ENCODE measurements around the gene GAL3ST2. TPM values are rescaled to one million over a fixed set of nuclear protein-coding genes. Genes with fewer than 3 reads are reported as not detected.
A peak's percentile ranks its signal among the peaks of the same experiment; 100 is the strongest.

Gene GAL3ST2
- total and polyA plus RNA-seq, 5 donors = 0.09 to 0.29 (median 0.23) TPM; not detected in 2

DNA sequence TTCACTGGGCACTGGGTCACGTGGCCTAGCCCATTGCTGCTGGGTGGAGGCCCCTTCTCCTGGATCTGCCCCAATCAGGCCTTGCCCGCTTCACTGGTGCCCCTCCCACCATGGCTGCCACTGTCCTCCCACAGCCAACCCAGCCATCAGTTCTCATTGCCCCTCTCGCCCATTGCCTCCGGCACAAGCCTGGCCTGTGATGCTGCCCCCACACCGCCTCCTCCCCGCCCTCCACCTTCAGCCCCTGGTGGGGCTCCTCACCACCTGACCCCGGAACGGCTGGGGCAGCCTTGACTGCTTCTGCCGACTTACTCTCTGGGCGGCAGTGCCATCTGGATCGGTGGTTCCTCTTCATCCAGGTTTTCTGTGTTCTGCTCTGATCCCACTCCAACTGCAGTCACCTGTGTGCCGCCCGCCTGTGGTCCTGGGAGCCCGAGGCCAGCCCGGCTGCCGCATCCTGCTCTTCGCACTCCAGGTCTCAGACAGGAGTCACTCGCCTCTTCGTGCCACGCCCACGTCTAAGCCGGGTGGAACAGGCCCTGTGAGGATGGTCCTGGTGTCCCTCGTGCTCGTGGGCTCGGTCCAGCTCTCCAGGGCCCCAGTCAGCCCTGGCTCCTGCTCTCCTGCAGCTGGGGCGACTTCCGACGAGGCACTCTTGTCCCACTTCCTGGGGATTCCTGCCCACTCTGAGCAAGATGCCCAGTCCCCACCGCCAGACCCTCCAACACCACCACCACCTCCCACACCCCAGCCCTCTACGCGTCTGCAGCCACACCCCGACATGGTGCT is 28.0 kb upstream of the GAL3ST2 start:
- Histone ChIP-seq H3K27ac (ENCODE audit: low read length) (no peak overlapping the region), H3K4me3 (ENCODE audit: low read length) (no peak overlapping the region), H3K9me3 (ENCODE audit: control insufficient read depth, low read length) (no peaks in the 10 kb centered on the region), H3K27me3 (ENCODE audit: control insufficient read depth, insufficient read depth) (no peaks in the 10 kb centered on the region), H3K4me1 (ENCODE audit: control insufficient read depth, insufficient read depth, low read length) (no peaks in the 10 kb centered on the region)
- DNase-seq (peak in 1 of 3 donors; percentile 35), ATAC-seq (no peak)
- 90% methylated on average over 32 of the region's 32 CpGs for WGBS
- intact Hi-C loops (cut with DNase I) = no loop called here

DNA sequence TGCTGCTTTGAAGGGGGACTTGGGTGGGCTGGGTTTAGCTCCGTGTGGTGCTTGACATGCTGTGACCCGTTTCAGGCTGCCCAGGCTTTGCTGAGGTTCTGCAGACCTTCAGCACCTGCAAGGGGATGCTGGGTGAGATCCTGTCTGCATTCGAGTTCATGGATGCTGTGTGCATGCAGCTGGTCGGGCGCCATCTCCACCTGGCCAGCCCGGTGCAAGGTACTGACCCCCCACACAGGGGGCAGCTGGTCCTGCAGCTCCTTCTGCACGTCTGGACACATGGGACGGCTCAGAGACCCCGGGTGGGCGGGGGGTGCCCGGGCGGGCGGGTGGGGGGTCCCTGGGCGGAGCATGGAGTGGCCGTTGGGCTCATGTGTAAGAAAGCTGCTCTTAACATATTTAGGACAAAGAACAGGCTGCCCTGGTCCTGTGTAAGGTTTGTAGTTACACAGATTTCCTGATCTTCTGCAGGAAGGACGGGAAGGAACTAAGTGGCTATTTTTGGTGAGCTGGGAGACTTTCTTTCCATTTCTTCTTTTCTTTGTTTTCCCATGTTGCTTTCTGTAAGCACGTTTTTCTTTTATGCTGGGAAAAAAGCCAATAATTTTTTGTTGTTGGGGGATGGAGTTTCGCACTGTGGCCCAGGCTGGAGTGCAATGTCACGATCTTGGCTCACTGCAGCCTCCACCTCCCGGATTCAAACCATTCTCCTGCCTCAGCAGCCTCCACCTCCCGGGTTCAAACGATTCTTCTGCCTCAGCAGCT is 26.4 kb upstream of the GAL3ST2 start:
- ATAC-seq = no peak
- no peak overlapping the region for H3K4me3 ChIP-seq (ENCODE audit: low read length)
- no peak overlapping the region for H3K27ac ChIP-seq (ENCODE audit: low read length)
- H3K27me3 ChIP-seq (ENCODE audit: control insufficient read depth, insufficient read depth) = no peaks in the 10 kb centered on the region
- intact Hi-C loops (cut with DNase I) = no loop called here
- no peaks in the 10 kb centered on the region for H3K4me1 ChIP-seq (ENCODE audit: control insufficient read depth, insufficient read depth, low read length)
- peak in 1 of 3 donors; percentile 31 for DNase-seq
- 59% methylated on average over 22 of the region's 22 CpGs for WGBS
- no peaks in the 10 kb centered on the region for H3K9me3 ChIP-seq (ENCODE audit: control insufficient read depth, low read length)

DNA sequence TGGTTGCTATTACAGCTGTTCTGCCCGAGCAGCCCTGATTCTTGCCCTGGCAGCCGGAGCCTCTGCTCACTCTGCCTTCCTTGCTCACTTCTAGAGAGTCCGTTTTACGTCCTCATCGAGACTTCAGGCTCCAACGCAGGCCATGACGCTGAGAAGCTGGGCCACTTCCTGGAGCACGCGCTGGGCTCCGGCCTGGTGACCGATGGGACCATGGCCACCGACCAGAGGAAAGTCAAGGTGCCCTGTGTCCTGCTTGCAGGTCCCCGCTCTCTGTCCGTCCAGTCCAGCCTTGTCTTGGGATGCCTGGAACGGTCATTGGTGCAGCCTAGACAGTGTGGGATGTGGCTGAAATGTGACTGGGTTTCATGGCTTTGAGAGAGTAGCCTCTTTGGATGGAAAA is 25.5 kb upstream of the GAL3ST2 start:
- H3K27ac ChIP-seq (ENCODE audit: low read length) = no peak overlapping the region
- ATAC-seq (no peak), DNase-seq (peak in 2 of 3 donors; percentile 20 to 44)
- intact Hi-C loops (cut with DNase I) = no loop called here
- no peaks in the 10 kb centered on the region for H3K9me3 ChIP-seq (ENCODE audit: control insufficient read depth, low read length)
- no peaks in the 10 kb centered on the region for H3K27me3 ChIP-seq (ENCODE audit: control insufficient read depth, insufficient read depth)
- no peak overlapping the region for H3K4me3 ChIP-seq (ENCODE audit: low read length)
- WGBS = 86% methylated on average over 15 of the region's 15 CpGs
- H3K4me1 ChIP-seq (ENCODE audit: control insufficient read depth, insufficient read depth, low read length) = no peaks in the 10 kb centered on the region

DNA sequence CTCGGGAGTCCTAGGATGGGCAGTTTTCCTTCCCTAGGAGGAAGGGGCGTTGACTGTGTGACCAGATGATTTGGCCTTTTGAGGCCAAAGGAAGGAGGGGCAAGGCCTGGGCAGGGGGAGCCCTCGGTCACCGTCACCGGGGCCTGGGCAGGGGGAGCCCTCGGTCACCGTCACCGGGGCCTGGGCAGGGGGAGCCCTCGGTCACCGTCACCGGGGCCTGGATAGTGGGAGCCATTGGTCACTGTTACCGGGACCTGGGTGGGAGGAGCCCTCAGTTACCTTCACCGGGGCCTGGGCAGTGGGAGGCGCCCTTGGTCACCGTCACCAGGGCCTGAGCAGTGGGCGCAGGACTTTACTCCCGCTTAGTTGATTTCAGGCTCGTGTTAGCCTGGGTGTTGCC is 24.8 kb upstream of the GAL3ST2 start:
- Histone ChIP-seq H3K4me1 (ENCODE audit: control insufficient read depth, insufficient read depth, low read length) (no peaks in the 10 kb centered on the region), H3K9me3 (ENCODE audit: control insufficient read depth, low read length) (no peaks in the 10 kb centered on the region), H3K27ac (ENCODE audit: low read length) (no peak overlapping the region), H3K4me3 (ENCODE audit: low read length) (no peak overlapping the region), H3K27me3 (ENCODE audit: control insufficient read depth, insufficient read depth) (no peaks in the 10 kb centered on the region)
- 93% methylated on average over 18 of the region's 18 CpGs for WGBS
- intact Hi-C loops (cut with DNase I) = no loop called here
- ATAC-seq (no peak), DNase-seq (peak in 2 of 3 donors; percentile 41 to 48)

DNA sequence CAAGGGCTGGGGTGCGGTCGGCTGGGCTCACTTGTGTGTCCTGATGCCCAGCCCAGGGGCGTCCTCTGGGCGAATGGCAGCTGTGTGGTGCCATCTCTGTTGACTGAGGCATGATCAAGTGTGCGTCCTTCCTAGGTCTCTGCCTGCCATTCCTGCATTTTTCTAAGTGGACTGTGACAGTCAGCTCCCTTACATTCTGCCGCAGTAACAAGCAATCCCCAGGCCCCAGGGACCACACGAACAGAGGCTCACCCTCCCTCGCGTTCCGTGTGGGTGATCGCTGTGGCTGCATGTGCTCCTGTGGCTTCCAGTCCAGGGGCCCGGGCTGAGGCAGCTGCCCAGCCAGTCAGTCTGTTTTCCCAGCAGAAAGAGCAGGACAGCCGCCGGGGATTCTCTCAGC is 24.4 kb upstream of the GAL3ST2 start:
- H3K4me1 ChIP-seq (ENCODE audit: control insufficient read depth, insufficient read depth, low read length) = no peaks in the 10 kb centered on the region
- WGBS = 97% methylated on average over 14 of the region's 14 CpGs
- DNase-seq (peak in 2 of 3 donors; percentile 28 to 37), ATAC-seq (no peak)
- no peaks in the 10 kb centered on the region for H3K9me3 ChIP-seq (ENCODE audit: control insufficient read depth, low read length)
- H3K4me3 ChIP-seq (ENCODE audit: low read length) = no peak overlapping the region
- H3K27me3 ChIP-seq (ENCODE audit: control insufficient read depth, insufficient read depth) = no peaks in the 10 kb centered on the region
- intact Hi-C loops (cut with DNase I) = no loop called here
- H3K27ac ChIP-seq (ENCODE audit: low read length) = no peak overlapping the region

DNA sequence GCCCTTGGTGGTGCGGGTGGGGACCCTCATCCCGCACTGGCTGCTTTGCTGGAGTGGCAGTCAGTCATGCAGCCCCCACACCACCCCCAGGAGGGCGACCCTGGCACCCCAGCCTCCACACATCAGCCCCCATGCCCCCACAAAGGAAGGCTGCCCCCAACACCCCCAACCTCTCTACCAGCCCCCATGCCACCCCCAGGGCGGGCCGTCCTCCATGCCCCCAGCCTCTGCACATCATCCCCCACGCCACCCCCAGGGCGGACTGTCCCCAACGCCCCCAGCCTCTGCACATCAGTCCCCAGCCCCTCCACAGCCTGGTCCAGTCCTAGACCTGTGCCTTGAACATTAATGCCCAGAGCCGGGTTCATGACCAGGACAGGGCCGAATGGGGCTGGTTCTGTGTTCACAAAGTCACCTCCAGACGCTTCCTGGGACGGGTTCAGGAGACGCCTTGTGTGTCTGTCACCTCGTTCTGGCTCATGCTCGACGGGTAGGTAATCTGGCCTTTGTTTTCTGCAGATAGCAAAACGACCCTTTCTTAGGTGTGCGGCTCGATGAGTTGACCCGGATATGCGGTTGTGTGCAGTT is 23.8 kb upstream of the GAL3ST2 start:
- intact Hi-C loops (cut with DNase I) = no loop called here
- no peaks in the 10 kb centered on the region for H3K4me1 ChIP-seq (ENCODE audit: control insufficient read depth, insufficient read depth, low read length)

DNA sequence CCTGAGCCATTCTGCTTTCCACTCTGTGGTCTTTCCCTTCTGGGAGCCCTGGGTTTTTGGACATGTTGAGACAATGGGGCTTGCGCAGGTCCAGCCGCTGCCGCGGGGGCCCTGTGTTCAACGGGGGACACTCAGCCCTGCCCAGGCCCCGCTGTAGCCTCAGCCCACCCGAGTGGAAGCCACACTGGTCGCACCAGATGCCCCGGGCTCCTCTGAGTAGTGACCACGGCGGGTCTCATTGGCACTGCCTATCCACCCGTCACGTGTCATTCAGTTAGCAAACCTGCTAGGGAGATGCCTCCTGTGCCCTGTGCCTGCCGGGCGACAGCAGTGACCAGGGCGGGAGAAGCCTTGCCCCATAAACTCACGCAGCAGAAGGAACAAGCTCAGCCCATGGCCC is 23.1 kb upstream of the GAL3ST2 start:
- Histone ChIP-seq H3K27ac (ENCODE audit: low read length) (no peak overlapping the region), H3K4me3 (ENCODE audit: low read length) (no peak overlapping the region), H3K9me3 (ENCODE audit: control insufficient read depth, low read length) (no peaks in the 10 kb centered on the region), H3K4me1 (ENCODE audit: control insufficient read depth, insufficient read depth, low read length) (no peaks in the 10 kb centered on the region), H3K27me3 (ENCODE audit: control insufficient read depth, insufficient read depth) (no peaks in the 10 kb centered on the region)
- ATAC-seq = no peak
- DNase-seq = peak in 1 of 3 donors; percentile 37
- WGBS = 97% methylated on average over 17 of the region's 17 CpGs
- intact Hi-C loops (cut with DNase I) = no loop called here

More for the DNA sequence above, 23.8 kb upstream of the GAL3ST2 start:
- no peaks in the 10 kb centered on the region for H3K9me3 ChIP-seq (ENCODE audit: control insufficient read depth, low read length)
- ATAC-seq = no peak
- DNase-seq = peak in 1 of 3 donors; percentile 2
- no peaks in the 10 kb centered on the region for H3K27me3 ChIP-seq (ENCODE audit: control insufficient read depth, insufficient read depth)
- 92% methylated on average over 21 of the region's 21 CpGs for WGBS
- H3K4me3 ChIP-seq (ENCODE audit: low read length) = no peak overlapping the region
- no peak overlapping the region for H3K27ac ChIP-seq (ENCODE audit: low read length)

DNA sequence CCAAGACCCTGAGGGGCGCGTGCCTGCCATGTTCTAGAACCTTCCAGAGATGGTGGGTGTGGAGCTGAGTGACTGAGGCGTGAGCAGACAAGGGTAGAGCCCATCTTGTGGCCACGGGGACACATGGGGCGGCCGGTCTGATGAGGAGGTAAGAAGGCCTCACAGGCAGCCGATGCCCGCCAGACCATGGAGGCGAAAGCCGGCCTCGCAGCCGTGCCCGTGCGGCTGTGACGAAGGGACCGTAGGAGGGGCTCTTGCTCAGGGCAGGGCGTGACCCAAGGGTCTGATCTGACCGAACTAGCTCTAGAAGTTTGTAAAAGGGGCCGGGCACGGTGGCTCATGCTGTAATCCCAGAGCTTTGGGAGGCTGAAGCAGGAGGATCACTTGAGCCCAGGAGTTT is 22.6 kb upstream of the GAL3ST2 start:
- H3K4me1 ChIP-seq (ENCODE audit: control insufficient read depth, insufficient read depth, low read length) = no peaks in the 10 kb centered on the region
- WGBS = 94% methylated on average over 20 of the region's 20 CpGs
- no peak overlapping the region for H3K4me3 ChIP-seq (ENCODE audit: low read length)
- intact Hi-C loops (cut with DNase I) = no loop called here
- DNase-seq = peak in 1 of 3 donors; percentile 31
- H3K9me3 ChIP-seq (ENCODE audit: control insufficient read depth, low read length) = no peaks in the 10 kb centered on the region
- no peak overlapping the region for H3K27ac ChIP-seq (ENCODE audit: low read length)
- ATAC-seq = no peak
- H3K27me3 ChIP-seq (ENCODE audit: control insufficient read depth, insufficient read depth) = no peaks in the 10 kb centered on the region

DNA sequence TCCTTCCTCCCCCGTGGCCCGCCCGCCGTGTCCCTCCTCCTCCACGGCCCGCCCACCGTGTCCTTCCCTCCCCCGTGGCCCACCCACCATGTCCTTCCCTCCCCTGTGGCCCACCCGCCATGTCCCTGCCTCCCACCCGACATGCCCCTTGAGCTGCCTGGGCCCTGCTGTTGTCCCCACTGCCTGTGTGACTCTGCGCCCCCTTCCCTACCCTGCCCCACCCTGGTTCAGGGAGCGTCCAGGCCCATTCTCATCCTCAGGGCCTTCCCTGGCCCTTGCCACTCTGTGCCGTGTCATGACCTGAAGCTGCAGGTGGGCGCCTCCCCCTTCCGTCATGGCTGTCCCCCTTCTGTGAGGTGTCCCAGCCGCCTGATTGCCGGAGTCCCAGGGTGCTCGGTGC is 21.5 kb upstream of the GAL3ST2 start:
- Histone ChIP-seq H3K27ac (ENCODE audit: low read length) (no peak overlapping the region), H3K27me3 (ENCODE audit: control insufficient read depth, insufficient read depth) (no peaks in the 10 kb centered on the region), H3K4me1 (ENCODE audit: control insufficient read depth, insufficient read depth, low read length) (no peaks in the 10 kb centered on the region), H3K4me3 (ENCODE audit: low read length) (no peak overlapping the region), H3K9me3 (ENCODE audit: control insufficient read depth, low read length) (no peaks in the 10 kb centered on the region)
- 92% methylated on average over 18 of the region's 18 CpGs for WGBS
- intact Hi-C loops (cut with DNase I) = no loop called here
- DNase-seq (peak in 2 of 3 donors; percentile 24 to 43), ATAC-seq (peak in 1 of 2 donors; percentile 17)

DNA sequence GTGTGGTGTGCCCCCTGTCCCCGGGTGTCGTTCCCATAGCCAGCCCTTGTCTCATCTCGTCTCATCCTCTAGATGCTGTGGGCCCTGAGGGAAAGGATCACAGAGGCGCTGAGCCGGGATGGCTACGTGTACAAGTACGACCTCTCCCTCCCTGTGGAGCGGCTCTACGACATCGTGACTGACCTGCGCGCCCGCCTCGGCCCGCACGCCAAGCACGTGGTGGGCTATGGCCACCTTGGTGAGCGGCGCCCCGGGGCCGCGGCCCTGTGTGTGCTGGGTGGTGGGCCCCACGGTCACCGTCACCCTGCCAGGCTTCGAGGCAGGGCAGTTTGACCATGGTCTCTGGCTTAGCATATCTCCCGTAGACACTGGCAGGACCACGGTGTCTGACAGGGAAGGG is 20.8 kb upstream of the GAL3ST2 start:
- Histone ChIP-seq H3K4me3 (ENCODE audit: low read length) (no peak overlapping the region), H3K9me3 (ENCODE audit: control insufficient read depth, low read length) (no peaks in the 10 kb centered on the region), H3K27ac (ENCODE audit: low read length) (no peak overlapping the region), H3K4me1 (ENCODE audit: control insufficient read depth, insufficient read depth, low read length) (no peaks in the 10 kb centered on the region), H3K27me3 (ENCODE audit: control insufficient read depth, insufficient read depth) (no peaks in the 10 kb centered on the region)
- DNase-seq = peak in 2 of 3 donors; percentile 37 to 41
- 97% methylated on average over 27 of the region's 27 CpGs for WGBS
- intact Hi-C loops (cut with DNase I) = no loop called here
- ATAC-seq = no peak

Data from right cardiac atrium (tissue), 5 donors.